Activated CD4-positive, alpha-beta T cell treated with anti-CD3 and anti-CD28 coated beads for 4 hours (primary cell): ENCODE data around the gene TRPM2.
"Not testable (repeated sequence)": the region's sequence is repeated elsewhere in the genome, so short reads cannot be mapped to it uniquely, and the experiment has no call there.

Source experiments
- DNase-seq, 2 donors: peaks; one replicate each; pipeline ENCODE4 v3.0.0-alpha.2; 2020

The TRPM2 gene

DNA sequence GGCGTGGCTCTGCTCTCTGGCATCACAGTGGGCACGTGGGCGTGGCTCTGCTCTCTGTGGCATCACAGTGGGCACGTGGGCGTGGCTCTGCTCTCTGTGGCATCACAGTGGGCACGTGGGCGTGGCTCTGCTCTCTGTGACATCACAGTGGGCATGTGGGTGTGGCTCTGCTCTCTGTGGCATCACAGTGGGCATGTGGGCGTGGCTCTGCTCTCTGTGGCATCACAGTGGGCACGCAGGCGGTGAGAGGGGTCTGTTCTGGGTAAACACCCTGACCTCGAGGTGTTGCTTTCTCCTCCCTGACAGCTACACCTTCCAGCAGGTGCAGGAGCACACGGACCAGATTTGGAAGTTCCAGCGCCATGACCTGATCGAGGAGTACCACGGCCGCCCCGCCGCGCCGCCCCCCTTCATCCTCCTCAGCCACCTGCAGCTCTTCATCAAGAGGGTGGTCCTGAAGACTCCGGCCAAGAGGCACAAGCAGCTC is 64.2 kb downstream of the TRPM2 start:
- DNase-seq: not testable (repeated sequence)

DNA sequence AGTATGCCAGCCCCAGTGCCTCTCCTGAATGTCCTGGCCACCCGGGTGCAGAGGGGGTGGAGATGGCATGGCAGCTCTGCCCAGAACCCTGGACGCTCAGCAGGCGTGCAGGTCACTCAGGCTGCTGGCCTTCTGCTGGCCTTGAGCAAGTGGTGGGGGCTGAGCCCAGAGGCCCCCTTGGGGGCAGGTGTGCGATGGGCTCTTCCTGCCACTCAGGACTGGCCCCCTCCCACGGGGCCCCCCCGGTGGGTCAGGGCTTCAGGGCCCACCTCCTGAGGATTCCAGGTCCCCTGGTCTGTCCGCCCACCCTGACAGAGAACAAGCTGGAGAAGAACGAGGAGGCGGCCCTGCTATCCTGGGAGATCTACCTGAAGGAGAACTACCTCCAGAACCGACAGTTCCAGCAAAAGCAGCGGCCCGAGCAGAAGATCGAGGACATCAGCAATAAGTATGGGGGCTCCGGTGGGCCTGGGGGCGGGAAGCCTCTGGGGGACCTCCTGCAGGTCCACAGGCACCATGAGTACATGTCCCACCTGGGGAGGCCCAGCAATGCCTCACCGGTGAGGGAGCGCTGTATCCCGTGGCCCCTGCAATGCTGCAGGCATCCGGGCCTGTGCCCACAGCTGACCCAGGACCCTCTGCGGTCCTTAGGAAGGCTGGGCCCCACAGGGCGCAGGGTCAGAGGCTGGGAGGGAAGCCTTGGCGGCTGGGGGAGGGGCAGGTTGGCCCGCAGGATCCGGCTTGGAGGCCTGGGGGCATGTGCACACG is 64.9 kb downstream of the TRPM2 start:
- no peak for DNase-seq

DNA sequence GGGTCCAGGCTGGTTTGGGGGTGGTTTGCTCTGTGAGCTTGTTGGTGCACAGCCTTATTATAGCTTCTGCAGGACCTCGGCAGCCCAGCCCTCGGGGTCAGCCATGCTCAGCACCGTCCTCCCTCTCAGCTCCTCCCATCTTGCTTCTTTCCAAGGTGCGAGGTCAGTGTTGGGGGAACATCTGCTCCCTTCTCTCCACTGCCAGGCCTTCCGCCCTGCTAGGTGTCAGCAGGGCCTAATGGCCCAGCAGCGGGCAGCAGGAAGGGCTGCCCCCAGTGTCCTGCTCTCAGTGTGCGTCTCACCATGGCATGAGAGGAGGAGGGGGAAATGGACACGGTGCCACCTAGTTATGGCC is 65.4 kb downstream of the TRPM2 start:
- no peak for DNase-seq

DNA sequence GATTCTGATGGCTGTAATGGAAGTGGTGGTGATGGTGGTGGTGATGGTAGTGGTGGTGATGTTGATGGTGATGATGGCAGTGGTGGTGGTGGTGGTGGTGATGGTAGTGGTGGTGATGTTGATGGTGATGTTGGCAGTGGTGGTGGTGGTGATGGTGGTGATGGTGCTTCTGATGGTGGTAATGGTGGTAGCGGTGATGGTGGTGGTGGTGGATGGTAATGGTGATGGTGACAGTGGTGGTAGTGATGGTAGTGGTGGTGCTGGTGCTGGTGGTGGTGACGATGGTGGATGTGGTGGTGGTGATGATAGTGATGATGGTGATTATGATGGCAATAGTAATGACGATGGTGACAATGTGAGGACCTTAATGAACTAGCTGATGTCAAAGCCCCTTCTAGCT is 66.3 kb downstream of the TRPM2 start:
- no peak for DNase-seq

DNA sequence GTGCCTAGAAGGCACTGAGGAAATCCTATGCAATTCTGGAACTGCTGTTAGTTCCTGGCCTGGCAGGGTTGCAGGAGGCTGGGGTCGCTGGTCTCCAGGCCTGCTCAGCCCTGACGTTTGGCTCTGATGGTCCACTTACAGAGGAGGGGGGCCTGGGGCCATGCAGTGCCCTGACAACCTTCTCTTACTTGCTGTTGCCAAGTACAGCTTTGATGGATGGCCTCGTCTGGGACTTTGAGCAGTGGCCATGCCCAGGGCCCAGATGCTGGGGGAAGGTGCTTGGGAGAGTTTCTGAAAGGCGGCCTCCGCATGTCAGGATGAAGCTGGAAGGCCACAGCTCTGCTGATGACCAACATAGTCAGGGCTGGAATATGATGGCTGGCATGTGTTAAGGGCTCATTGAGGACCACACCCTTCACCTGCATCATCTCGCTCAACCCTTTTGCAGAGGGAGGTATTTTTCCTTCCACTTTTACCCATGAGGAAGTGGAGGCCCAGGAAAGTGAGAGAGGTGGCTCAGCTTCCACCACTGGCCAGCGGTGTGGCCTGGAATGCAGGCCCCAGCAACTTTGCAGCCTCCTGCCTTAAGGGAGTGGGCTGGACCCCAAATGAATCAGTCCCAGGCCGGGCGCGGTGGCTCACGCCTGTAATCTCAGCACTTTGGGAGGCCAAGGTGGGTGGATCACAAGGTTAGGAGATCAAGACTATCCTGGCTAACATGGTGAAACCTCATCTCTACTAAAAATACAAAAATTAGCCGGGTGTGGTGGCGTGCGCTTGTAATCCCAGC is 67.2 kb downstream of the TRPM2 start:
- DNase-seq: no peak

DNA sequence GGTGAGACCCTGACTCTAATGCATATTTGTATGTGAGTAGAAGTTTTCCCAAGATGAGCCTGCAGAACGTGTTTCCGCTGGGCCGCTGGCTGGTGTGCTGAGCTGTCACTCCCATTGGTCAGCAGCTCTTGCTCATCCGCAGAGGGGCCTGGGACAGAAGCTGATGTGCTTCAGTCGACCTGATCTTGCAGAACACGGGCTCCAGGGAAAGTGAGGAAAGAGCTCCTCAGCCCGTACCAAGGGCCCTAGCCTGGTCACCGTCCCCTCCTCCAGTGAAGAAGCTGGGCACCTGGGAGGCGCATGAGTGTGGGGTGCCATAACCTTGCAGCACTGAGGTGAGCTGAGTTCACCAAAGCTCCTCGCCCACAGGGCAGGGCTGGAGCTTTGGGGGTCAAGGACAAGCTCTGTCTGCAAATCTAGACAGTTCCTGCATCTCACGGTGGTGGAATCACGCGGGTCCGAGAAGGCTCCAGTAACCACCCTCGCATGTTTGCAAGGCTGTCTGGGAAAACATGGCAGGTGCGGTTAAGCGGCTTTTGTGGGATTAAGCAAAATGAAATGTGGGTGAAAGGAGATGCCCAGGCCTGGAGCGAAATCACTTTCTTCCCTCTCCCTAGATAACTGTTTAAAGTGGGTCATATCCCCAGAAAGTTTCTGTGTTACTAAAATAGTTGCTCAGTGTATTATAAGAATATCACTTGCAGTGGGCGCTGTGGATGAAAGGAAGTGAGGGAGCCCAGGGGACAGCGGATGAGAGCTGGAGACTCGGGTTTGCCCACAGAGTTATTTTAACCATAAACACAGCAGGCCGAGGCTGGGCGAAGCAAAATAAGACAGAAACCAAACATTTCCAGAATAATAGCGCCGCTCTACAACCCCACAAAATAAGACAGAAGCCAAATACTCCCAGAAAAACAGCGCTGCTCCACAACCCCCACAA is 68.8 kb downstream of the TRPM2 start:
- no peak for DNase-seq

DNA sequence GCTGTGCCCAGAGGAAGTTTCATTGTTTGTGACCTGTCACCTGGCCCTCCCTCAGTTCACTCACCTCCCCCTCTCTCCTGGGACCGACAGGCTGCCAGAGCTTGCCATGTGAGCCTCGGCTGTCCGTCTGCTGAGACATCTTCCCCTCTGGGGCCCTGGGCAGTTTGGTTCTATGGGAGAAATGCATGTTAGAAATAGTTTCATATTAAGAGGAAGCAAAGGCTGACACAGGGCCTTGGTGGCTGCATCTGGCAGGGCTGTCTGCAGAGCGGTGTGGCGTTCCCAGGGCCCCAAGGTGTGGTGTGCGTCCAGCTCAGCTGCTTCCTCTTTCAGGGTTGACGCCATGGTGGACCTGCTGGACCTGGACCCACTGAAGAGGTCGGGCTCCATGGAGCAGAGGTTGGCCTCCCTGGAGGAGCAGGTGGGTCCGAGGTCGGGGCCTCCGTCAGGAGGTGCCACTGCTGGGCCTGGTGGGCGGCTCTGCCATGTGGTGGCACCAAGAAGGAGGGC is 69.9 kb downstream of the TRPM2 start:
- DNase-seq: no peak

DNA sequence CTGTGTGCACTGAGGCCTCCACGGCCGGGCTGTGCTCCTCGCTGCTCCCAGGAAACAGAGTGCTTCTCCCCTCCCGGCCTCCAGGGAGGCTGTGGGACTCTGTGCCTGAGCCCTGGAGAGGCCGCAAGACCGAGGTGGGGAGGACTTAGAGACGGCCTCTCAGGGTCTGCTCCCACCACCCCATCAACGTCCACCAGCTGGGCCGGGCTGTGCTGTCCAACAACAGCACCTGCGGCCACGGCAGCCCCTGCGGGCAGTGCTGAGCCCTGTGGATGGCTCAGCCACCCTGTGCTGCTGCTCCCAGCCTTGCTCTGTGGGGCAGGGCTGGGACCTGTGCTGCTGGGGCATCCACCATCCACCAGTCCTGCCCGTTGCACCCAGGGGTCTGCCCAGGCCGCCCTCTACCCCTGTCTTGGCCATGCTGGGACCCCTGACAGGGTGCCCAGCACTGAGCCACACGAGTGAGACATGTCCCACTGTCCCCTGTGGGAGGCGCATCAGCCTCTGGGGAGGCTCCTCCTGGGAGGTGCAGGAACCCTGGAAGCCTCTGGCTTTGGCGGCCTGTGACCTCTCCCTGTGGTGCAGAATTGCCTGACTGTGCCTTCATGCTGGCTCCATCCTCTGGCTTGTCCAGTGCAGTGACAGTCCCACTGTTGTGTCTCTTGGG is 70.7 kb downstream of the TRPM2 start:
- DNase-seq: no peak

DNA sequence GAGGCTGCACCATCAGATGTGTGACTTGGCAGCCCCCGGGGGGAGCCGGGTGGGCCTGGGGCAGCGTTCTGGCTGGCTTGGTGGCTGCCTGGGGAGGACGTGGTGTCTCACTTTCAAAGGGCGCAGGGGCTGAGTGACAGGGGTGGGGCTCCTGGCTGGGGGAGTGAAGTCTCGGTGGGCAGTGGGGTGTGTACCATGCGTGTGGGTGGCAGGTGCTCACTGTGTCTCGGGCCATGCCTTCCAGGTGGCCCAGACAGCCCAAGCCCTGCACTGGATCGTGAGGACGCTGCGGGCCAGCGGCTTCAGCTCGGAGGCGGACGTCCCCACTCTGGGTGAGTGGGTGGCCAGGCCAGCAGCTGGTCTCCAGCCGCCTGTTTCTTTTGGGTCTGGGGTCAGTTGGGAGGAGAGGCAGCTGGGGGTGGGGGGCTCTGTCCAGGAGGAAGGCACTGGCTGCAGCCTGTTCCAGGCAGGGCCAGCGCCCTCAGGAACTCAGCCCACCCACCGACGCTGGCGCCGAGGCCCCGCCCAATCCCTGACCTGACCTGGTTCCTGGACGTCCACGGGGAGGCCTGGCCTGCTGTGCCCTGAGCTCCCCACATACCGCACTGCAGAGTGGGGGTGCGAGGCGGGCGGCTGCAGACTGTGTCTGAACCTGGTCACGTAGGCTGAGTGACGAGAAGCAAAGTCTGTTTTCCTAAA is 71.3 kb downstream of the TRPM2 start:
- no peak for DNase-seq

DNA sequence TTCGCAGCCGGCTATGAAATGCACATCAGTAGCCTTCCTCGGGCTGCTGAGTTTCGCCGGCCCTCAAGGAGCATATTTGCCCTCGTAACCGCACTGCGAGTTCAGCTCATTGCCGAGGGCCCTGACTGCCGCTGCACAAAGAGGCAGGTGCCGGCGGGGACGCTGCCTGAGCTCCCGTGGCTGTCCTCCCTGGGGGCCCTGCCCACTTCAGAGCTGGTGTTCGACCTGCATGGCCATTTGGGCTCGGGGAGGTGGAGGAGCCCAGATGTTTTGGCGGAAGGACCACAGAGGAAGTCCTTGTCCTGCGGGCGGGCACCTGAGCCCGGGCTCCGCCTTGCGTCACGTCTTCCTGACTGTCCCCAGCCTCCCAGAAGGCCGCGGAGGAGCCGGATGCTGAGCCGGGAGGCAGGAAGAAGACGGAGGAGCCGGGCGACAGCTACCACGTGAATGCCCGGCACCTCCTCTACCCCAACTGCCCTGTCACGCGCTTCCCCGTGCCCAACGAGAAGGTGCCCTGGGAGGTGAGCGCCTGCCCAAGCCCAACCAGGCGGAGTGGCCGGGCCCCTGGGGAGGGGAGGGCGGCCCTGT is 72.0 kb downstream of the TRPM2 start:
- DNase-seq: no peak

DNA sequence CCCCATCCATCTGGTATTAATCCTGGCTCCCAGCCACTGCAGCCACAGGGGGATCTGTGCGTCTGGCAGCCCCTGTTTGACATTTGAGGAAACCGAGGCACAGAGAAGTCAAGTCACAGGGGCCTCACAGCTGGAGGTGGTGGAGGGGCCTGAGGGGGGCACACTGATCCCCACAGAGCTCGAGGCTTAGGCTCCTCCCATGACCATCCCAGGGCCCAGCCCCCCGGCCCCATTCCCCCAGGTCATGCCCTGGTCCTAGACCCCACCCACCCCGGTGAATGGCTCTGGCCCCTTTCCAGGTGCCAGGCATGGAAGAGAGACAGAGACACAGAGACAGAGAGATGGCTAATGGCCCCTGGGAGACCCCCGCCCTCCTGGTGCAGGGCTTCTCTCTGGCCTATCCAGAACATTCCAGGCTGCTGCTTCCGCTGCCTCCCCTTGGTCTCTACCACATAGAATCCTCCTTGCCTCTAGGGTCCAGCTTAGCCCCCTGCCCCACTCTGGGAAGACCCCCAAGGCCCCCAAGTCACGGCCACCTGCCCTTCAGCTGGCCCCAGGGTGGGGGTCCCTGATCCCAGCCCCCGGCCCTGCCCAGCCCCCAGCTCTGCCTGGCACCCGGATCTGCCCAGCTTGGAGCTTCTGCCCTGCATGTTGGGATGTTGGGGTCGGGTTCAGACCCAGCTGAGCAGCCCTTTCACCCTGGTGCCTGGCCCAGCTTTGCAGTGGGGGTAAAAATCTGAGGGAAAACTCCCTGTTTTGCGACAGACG is 72.7 kb downstream of the TRPM2 start:
- DNase-seq: no peak

DNA sequence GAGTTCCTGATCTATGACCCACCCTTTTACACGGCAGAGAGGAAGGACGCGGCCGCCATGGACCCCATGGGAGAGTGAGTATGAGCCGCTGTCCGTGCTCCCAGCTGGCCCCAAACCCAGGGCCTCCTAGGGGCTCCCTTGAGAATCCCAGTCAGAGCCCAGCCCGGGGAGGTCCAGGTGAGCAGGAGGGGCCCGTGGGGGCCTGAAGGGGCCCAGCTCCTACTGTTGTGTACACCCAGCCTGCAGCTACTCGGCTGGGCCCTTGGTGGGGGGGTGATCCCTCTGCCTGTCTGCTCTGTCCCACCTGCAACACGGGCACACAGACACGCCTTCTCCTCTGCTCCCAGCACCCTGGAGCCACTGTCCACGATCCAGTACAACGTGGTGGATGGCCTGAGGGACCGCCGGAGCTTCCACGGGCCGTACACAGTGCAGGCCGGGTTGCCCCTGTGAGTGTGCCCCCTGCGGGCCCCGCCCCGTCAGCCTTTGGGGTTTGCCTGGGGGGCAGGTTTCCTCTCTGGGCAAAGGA is 73.3 kb downstream of the TRPM2 start:
- DNase-seq: no peak

DNA sequence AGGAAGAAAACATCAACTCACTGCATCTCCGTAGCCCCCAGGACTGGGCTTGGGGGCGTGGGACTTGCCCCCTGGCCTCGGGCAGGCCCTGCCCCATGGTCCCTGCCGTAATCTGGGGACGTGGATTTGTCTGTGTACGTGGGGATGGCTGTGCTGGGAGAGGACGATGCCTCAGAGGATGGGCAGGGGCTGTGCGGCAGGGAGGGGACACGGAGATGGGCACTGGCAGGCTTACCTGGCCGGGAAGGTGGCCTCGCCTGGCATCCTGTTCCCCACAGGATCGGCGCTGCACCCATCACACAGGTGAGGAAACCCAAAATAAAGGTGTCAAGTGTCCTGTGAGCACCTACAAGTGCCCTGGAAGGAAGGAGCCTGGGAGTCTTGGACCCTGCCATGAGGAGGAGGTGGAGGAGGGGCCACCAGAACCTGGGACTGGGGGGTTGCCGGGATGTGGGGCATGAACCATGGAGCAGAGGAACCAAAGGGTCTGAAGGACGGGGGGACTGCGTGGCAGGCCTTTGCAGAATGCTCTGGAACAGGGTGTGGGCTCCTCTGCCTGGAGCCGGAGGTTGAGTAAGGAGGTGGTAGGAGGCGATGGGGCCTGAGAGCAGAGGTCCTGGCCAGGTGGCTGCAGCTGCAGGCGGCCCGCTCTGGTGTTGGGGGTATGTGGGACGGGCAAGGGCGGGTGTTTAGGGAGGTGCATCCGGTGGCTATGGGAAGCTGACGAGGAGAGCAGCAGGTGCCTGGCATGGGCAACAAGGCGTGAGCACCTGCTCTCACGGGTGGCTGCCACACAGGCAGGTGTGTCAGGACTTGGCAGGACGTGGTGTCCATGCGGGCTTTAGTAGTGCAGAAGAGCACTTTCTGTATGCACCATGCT is 74.1 kb downstream of the TRPM2 start:
- no peak for DNase-seq

DNA sequence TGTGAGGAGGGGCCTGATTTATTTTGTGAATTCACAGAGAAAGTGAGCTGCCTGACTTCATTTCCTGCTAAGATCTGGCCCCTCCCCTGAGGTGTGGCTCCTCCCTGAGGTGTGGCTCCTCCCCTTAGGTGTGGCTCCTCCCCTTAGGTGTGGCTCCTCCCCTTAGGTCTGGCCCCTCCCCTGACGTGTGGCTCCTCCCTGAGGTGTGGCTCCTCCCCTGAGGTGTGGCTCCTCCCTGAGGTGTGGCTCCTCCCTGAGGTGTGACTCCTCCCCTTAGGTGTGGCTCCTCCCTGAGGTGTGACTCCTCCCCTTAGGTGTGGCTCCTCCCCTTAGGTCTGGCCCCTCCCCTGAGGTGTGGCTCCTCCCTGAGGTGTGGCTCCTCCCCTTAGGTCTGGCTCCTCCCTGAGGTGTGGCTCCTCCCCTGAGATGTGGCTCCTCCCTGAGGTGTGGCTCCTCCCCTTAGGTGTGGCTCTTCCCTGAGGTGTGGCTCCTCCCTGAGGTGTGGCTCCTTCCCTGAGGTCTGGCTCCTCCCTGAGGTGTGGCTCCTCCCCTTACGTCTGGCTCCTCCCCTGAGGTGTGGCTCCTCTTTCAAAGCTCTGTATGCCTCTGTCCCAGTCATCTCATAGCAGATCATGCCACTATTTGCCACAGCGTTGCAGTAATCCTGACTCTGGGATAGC is 75.0 kb downstream of the TRPM2 start:
- peak; percentile 17 to 22 for DNase-seq

DNA sequence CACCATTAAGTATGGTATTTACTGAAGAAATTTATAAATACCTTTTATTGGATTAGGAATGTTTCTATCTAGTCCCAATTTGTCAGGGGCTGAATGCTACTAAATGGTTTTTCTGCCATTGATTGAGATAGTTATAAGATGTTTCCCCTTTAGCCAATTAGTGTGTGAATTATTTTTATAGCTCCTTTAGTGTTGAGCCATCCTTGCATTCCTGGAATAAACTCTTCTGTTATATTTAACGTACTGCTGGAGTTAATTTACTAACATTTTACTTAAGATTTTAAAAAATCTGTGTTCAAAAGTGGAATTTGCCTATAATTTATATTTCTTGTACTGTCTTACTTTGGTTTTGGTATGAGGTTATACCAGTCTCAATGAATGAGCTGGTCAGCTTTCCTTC is 76.5 kb downstream of the TRPM2 start:
- DNase-seq: no peak

DNA sequence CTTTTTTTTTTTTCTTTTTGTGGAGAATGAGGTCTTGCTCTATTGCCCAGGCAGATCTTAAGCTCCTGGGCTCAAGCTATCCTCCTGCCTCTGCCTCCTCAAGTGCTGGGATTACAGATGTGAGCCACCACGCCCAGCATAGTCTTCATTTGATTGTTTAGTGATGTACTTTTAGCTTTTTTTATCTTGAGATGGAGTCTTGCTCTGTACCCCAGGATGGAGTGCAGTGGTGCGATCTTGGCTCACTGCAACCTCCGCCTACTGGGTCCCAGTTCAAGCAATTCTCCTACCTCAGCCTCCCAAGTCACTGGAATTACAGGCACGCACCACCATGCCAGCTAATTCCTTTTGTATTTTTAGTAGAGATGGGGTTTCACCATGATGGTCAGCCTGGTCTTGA is 77.9 kb downstream of the TRPM2 start:
- no peak for DNase-seq

DNA sequence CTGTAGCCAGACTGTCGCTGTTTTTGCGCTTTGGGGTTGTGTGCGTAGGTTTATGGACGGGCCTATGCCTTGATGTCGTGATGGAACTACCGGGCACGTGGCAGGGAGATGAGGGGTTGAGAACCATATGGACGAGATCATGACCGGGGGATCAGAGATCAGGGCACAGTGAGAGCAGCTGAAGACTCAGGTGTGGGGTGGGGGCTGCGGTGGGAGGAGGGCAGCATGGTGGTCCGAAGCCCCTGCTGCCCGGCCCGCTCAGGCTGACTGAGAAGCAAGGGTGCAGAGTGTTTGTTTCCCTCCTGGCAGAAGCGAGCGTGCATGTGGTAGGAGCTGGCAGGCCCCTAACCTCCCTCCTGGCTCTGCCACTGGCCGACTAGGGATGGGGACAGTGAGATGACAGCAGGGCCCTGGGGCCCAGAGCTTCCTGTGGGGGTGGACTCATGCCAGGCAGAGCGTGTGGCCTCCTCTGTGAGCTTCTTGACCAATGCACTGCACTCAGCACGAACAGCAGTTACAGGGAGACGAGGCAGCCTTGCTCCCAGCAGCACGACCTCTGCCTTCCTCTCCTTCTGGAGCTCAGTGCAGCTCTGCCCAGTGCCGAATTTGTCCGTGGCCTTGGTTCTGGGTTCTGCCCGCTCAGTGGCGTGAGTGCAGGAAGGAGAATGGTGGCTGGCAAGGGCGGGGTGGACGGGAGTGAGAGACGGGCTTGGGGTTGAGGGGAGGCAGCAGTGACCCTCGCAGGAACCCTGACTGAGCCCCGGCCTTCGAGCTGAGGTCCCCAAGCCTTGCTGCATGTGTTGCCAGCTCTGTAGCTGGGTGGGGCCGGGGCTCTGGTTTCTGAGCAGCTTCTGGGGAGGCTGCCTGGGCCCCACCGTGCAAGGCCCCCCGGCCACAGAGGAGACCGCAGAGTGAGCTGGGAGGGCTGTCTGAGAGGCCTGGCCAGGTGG is 79.7 kb downstream of the TRPM2 start:
- DNase-seq: no peak
